Ascending aorta (tissue), 2 donors: Measurements from ENCODE around the gene PDE3A. TPM values are rescaled to one million over a fixed set of nuclear protein-coding genes. Genes with fewer than 3 reads are reported as not detected.
A peak's percentile ranks its signal among the peaks of the same experiment; 100 is the strongest.

ENCODE experiments used
- DNase-seq, 2 donors: peaks; one replicate each; pipeline ENCODE4 v3.0.0-alpha.2; 2019; ENCODE audit warnings: low spot score in 2 of 2
- H3K27ac ChIP-seq, 2 donors: fragments of 200-600 bp; sonication (generic); one replicate each; pipeline ENCODE4 v1.5.1; 2016 to 2017; ENCODE audit warnings: mild to moderate bottlenecking in 1 of 2
- H3K27me3 ChIP-seq: fragments of 200-600 bp; sonication (generic); one replicate; pipeline ENCODE4 v1.5.1; 2017
- H3K36me3 ChIP-seq, 2 donors: fragments of 200-600 bp; sonication (generic); one replicate each; pipeline ENCODE4 v1.5.1; 2016
- H3K4me1 ChIP-seq, 2 donors: fragments of 200-600 bp; sonication (generic); one replicate each; pipeline ENCODE4 v1.5.1; 2016 to 2017; ENCODE audit warnings: mild to moderate bottlenecking in 1 of 2
- H3K4me3 ChIP-seq, 2 donors: fragments of 200-600 bp; sonication (generic); one replicate each; pipeline ENCODE4 v1.5.1; 2016 to 2017; ENCODE audit warnings: mild to moderate bottlenecking in 1 of 2
- H3K9me3 ChIP-seq, 2 donors: fragments of 200-600 bp; sonication (generic); one replicate each; pipeline ENCODE4 v1.5.1; 2016
- intact Hi-C: fragments of 100-400 bp; cut with DNase I; formaldehyde crosslinking; loops from one replicate; pipeline ENCODE4 v1.15.1; 2023
- total RNA-seq: library from RNA; depleted of rRNA; stranded (reverse); fragments of >200 nt; gene quantifications from one replicate; pipeline ENCODE4 v1.1.0, GENCODE V29; 2016
- TF ChIP-seq, protein P1 (sequence below), 3 experiments: fragments of 200-600 bp in 2 of 3; fragments of 450-650 bp in 1 of 3; sonication (generic) in 2 of 3; IDR thresholded peaks; one replicate each; pipeline ENCODE4 v1.5.1; 2016 to 2019; ENCODE audit warnings: antibody characterized with exemption in 3 of 3, mild to moderate bottlenecking in 1 of 3, moderate library complexity in 1 of 3

Gene PDE3A
- total RNA-seq, 1 donor from 2014 or later: 33.7 TPM

DNA sequence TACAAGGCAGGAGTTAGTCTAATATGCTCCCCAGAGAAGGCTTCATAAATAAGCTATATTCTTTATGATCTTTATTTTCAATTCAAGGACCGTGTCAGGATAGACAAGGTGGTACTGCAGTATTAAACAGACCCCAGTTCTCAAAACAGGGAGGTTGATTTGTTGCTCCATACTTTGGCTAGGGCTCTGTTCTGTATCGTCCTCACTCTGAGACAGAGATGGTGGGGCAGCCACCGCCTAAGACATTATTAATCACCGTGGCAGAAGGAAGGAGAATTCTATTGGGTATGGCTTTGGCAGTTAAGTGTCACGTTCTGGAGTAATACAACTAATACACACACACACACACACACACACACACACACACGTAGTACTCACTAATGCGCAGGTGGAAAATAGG, 209.8 kb downstream of the PDE3A start:
- no peaks in the 10 kb centered on the region for H3K9me3 ChIP-seq
- H3K27ac ChIP-seq: no peak overlapping the region
- no peak for DNase-seq
- peaks cover 0 to 9% of the 10 kb centered on the region in 2 donors for H3K4me1 ChIP-seq
- intact Hi-C loops: no loop called here
- TF ChIP-seq, protein P1, sequence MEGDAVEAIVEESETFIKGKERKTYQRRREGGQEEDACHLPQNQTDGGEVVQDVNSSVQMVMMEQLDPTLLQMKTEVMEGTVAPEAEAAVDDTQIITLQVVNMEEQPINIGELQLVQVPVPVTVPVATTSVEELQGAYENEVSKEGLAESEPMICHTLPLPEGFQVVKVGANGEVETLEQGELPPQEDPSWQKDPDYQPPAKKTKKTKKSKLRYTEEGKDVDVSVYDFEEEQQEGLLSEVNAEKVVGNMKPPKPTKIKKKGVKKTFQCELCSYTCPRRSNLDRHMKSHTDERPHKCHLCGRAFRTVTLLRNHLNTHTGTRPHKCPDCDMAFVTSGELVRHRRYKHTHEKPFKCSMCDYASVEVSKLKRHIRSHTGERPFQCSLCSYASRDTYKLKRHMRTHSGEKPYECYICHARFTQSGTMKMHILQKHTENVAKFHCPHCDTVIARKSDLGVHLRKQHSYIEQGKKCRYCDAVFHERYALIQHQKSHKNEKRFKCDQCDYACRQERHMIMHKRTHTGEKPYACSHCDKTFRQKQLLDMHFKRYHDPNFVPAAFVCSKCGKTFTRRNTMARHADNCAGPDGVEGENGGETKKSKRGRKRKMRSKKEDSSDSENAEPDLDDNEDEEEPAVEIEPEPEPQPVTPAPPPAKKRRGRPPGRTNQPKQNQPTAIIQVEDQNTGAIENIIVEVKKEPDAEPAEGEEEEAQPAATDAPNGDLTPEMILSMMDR (IDR thresholded peaks at IDR 0.05): no peak
- no peaks in the 10 kb centered on the region for H3K27me3 ChIP-seq
- H3K36me3 ChIP-seq: no peaks in the 10 kb centered on the region
- H3K4me3 ChIP-seq: peak overlapping the region in 1 of 2 donors; percentile 17

DNA sequence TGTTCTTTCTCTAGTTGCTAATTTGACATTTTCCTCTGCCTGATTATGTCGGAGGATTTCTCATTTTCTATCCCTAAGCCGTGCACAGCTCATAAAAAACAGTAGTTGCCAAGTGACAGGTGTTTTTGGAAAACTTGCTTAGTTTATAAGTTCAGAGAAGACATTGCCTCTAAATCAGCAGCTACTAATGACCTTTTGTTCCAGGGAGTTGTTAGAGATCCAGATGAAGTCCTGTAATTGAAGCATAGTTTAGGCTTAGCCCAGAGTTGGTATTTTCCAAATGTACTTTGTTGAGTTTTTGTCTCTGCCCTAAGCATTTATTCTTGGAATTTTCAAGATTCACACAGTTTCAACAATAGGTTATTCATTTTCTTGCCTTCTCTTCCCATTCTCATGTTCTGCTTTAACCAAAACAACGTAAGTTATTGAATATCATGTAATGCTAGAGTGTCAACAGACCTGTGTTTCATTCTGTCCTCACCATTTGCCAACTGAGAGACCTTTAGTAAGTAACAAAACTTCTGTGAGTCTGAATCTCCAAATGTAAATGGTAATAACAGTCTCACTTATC, 216.8 kb downstream of the PDE3A start:
- Histone ChIP-seq H3K36me3 (no peaks in the 10 kb centered on the region), H3K4me1 (peaks cover 0 to 9% of the 10 kb centered on the region in 2 donors), H3K27me3 (no peaks in the 10 kb centered on the region), H3K9me3 (no peaks in the 10 kb centered on the region), H3K27ac (no peak overlapping the region), H3K4me3 (no peak overlapping the region)
- intact Hi-C loops: no loop called here
- no peak for DNase-seq
- TF ChIP-seq, protein P1 (IDR thresholded peaks at IDR 0.05): no peak

DNA sequence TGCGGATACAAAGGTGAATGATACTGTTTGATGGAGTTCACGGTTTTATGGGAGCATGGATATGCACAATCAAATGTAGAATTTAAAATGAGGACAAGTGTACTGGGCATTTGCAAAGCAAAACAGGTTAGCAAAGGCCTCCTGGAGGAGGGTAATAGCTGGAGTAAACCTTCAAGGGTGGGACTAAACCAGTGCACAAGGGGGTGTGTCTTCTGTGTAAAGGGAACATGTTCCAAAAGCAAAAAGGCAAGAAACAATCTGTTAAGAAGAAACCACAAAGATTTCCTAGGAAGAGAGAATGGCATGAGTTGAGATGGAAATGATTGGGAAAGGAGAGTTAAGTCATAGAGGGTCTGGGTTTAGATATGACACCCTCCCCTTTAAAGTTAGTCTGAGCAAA, 217.6 kb downstream of the PDE3A start:
- intact Hi-C loops: no loop called here

DNA sequence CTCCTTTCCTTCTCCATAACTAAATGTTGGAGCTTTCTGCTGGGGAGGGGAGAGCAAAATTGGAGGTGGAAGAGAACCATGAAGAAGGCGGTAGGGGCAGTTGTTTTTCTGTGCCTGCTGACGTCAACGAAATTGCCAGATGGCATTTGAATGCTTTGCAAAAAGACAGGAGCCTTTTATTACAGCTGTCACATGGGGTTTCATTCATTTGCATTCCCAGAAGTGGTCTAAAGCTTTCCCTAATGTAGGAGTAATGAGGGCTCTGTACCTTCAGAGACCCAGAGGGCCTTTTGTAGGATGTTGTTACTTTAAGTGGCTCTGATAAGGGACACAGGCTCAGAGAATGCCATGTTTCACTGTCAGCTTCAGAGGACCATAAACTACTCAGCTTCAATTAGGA, 219.7 kb downstream of the PDE3A start:
- no peaks in the 10 kb centered on the region for H3K36me3 ChIP-seq
- no peaks in the 10 kb centered on the region for H3K27me3 ChIP-seq
- no peak for DNase-seq
- intact Hi-C loops: no loop called here
- TF ChIP-seq, protein P1 (IDR thresholded peaks at IDR 0.05): no peak
- peak overlapping the region; percentile 2 to 4 for H3K27ac ChIP-seq
- peaks cover 0 to 10% of the 10 kb centered on the region in 2 donors for H3K4me1 ChIP-seq
- H3K4me3 ChIP-seq: no peak overlapping the region
- H3K9me3 ChIP-seq: no peaks in the 10 kb centered on the region

More for the DNA sequence above, 217.6 kb downstream of the PDE3A start:
- H3K4me3 ChIP-seq: no peak overlapping the region
- no peaks in the 10 kb centered on the region for H3K9me3 ChIP-seq
- no peak overlapping the region for H3K27ac ChIP-seq
- H3K27me3 ChIP-seq: no peaks in the 10 kb centered on the region
- TF ChIP-seq, protein P1 (IDR thresholded peaks at IDR 0.05): no peak
- DNase-seq: no peak
- peaks cover 0 to 9% of the 10 kb centered on the region in 2 donors for H3K4me1 ChIP-seq
- no peaks in the 10 kb centered on the region for H3K36me3 ChIP-seq

DNA sequence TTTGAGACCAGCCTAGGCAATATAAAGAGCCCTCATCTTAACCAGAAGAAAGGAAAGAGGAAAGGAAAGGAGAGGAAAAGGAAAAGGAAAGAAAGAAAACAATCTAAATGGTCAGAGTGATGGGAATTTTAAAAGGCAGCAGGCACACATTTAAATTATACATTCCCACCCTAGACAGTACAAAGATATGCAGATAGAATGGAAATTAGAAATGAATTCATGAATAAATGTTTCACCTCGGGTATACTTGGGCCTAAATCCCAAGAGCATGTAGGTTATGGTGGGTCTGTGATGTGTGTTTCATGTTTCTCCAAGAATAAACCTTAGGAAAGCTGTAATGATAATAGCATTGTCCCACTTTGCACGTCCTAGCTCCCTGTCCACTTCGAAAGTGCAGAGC, 222.2 kb downstream of the PDE3A start:
- Histone ChIP-seq H3K4me3 (no peak overlapping the region), H3K36me3 (no peaks in the 10 kb centered on the region), H3K27ac (no peak overlapping the region), H3K27me3 (no peaks in the 10 kb centered on the region), H3K4me1 (peaks cover 0 to 10% of the 10 kb centered on the region in 2 donors), H3K9me3 (no peaks in the 10 kb centered on the region)
- TF ChIP-seq, protein P1 (IDR thresholded peaks at IDR 0.05): no peak
- intact Hi-C loops: no loop called here
- DNase-seq: no peak

DNA sequence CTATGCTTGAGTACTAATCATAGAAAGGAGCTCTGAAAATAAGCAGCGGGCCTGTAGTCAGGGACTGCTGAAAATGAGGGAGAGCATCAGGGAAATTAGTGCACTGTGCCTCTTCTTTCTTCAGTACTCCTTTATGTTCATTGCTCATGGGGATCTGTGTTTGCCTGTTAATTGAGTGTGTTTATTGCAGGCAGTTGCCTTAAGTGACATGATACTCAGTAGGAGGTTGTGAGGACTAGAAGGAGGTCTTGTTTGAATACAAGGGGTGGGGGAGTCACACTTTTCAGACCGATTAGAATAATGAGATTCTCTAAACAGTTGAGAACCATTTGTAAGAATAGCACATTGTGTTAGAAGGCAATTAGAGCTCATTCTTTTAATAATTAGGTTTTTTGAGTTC, 224.2 kb downstream of the PDE3A start:
- intact Hi-C loops: no loop called here
- Histone ChIP-seq H3K36me3 (no peaks in the 10 kb centered on the region), H3K27ac (no peak overlapping the region), H3K4me1 (peaks cover 0 to 9% of the 10 kb centered on the region in 2 donors), H3K9me3 (no peaks in the 10 kb centered on the region), H3K27me3 (no peaks in the 10 kb centered on the region), H3K4me3 (no peak overlapping the region)
- DNase-seq: no peak
- TF ChIP-seq, protein P1 (IDR thresholded peaks at IDR 0.05): no peak
